ENCODE measurements around the gene BACH1.
"Not testable (repeated sequence)": the region's sequence is repeated elsewhere in the genome, so short reads cannot be mapped to it uniquely, and the experiment has no call there.

Gene BACH1

DNA sequence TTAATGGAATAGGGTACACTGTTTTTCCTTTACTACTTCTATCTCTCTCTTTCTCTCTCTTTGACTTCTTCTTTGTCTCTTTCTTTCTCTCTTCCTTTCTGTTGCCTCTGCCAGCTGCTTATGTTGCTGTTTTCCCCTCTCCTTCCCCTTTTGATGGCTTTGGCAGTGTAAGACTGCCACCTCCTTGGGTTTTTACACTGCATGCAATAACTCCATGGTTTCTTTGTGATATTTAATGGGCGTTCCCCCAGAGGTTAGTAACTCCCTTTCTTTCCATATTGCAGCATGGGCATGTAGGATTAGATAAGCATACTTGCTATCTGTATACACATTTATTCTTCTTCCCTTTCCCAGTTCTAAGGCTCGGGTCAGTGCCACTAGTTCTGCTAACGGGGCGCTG, 58.1 kb downstream of the BACH1 start:
- H3K79me2 ChIP-seq (ENCODE audit: low read length); H3F3A ChIP-seq (ENCODE audit: insufficient read depth, low read length); H3K9me2 ChIP-seq (replicated peaks; ENCODE audit: insufficient read depth, low read length); H3K4me1 ChIP-seq (ENCODE audit: low read length); H4K20me1 ChIP-seq (ENCODE audit: insufficient read depth, low read length); H3K27me3 ChIP-seq (replicated peaks; ENCODE audit: insufficient read depth, low read length); H3K36me3 ChIP-seq (replicated peaks; ENCODE audit: insufficient read depth, low read length); H3K27ac ChIP-seq (ENCODE audit: low read length); DNase-seq; H3K9ac ChIP-seq (ENCODE audit: low read length); H3K4me2 ChIP-seq (ENCODE audit: low read depth, low read length); H3K9me3 ChIP-seq (replicated peaks; ENCODE audit: insufficient read depth, low read length); H3K4me3 ChIP-seq (ENCODE audit: low read length); H2AFZ ChIP-seq (ENCODE audit: low read length): not testable (repeated sequence)

- no peak overlapping the region for H3K27ac ChIP-seq (ENCODE audit: low read length)
- H3K36me3 ChIP-seq (replicated peaks; ENCODE audit: insufficient read depth, low read length): no peaks in the 10 kb centered on the region
- H3F3A ChIP-seq (ENCODE audit: insufficient read depth, low read length): no peaks in the 10 kb centered on the region
- DNase-seq: no peak
- H3K4me2 ChIP-seq (ENCODE audit: low read depth, low read length): no peak overlapping the region
- H3K9ac ChIP-seq (ENCODE audit: low read length): no peak overlapping the region
- H3K9me2 ChIP-seq (replicated peaks; ENCODE audit: insufficient read depth, low read length): no peaks in the 10 kb centered on the region
- H2AFZ ChIP-seq (ENCODE audit: low read length): no peak overlapping the region
- H4K20me1 ChIP-seq (ENCODE audit: insufficient read depth, low read length): no peaks in the 10 kb centered on the region
- no peak for TF ChIP-seq EZH2 (optimal IDR thresholded peaks at IDR 0.05; ENCODE audit: low read depth, low read length)
- TF ChIP-seq CTCF (IDR thresholded peaks at IDR 0.05; ENCODE audit: low read length): no peak
- no peaks in the 10 kb centered on the region for H3K9me3 ChIP-seq (replicated peaks; ENCODE audit: insufficient read depth, low read length)
- no peaks in the 10 kb centered on the region for H3K27me3 ChIP-seq (replicated peaks; ENCODE audit: insufficient read depth, low read length)
- H3K79me2 ChIP-seq (ENCODE audit: low read length): no peaks in the 10 kb centered on the region
- H3K4me3 ChIP-seq (ENCODE audit: low read length): no peak overlapping the region
- no peaks in the 10 kb centered on the region for H3K4me1 ChIP-seq (ENCODE audit: low read length)
These were observed 61.0 kb downstream of the BACH1 start for GRCh38 chr21:29359718-29360117.

GRCh38 chr21:29360799-29361765, 62.4 kb downstream of the BACH1 start:
- no peaks in the 10 kb centered on the region for H3K4me1 ChIP-seq (ENCODE audit: low read length)
- no peaks in the 10 kb centered on the region for H3F3A ChIP-seq (ENCODE audit: insufficient read depth, low read length)
- no peak overlapping the region for H3K4me2 ChIP-seq (ENCODE audit: low read depth, low read length)
- no peak for DNase-seq
- no peaks in the 10 kb centered on the region for H4K20me1 ChIP-seq (ENCODE audit: insufficient read depth, low read length)
- H3K9me2 ChIP-seq (replicated peaks; ENCODE audit: insufficient read depth, low read length): no peaks in the 10 kb centered on the region
- no peaks in the 10 kb centered on the region for H3K9me3 ChIP-seq (replicated peaks; ENCODE audit: insufficient read depth, low read length)
- H3K36me3 ChIP-seq (replicated peaks; ENCODE audit: insufficient read depth, low read length): no peaks in the 10 kb centered on the region
- no peaks in the 10 kb centered on the region for H3K27me3 ChIP-seq (replicated peaks; ENCODE audit: insufficient read depth, low read length)
- no peak overlapping the region for H2AFZ ChIP-seq (ENCODE audit: low read length)
- no peak for TF ChIP-seq CTCF (IDR thresholded peaks at IDR 0.05; ENCODE audit: low read length)
- TF ChIP-seq EZH2phosphoT487 (IDR thresholded peaks at IDR 0.05; ENCODE audit: low read length): no peak
- no peak for TF ChIP-seq EZH2 (optimal IDR thresholded peaks at IDR 0.05; ENCODE audit: low read depth, low read length)
- H3K4me3 ChIP-seq (ENCODE audit: low read length): no peak overlapping the region
- no peaks in the 10 kb centered on the region for H3K79me2 ChIP-seq (ENCODE audit: low read length)
- H3K27ac ChIP-seq (ENCODE audit: low read length): no peak overlapping the region
- H3K9ac ChIP-seq (ENCODE audit: low read length): no peak overlapping the region

DNA sequence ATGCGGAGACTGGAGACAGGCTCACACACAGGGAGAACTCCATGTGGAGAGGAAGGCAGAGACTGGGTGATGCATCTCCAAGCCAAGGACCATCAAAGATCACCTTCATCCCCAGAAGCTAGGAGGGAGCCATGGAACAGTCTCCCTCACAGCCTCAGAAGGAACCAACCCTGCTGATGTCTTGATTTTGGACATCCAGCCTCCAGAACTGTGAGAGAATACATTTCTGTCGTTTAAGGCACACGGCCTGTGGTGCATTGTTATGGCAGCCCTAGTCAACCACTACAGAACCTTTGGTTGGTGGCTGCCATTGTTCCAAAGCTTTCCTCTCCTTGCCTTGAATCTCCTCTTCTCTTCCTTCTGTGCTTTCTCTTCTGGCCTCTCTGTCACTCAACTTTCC, 64.0 kb downstream of the BACH1 start:
- H2AFZ ChIP-seq (ENCODE audit: low read length): no peak overlapping the region
- no peak overlapping the region for H3K4me3 ChIP-seq (ENCODE audit: low read length)

More for the DNA sequence above, 64.0 kb downstream of the BACH1 start:
- TF ChIP-seq EZH2phosphoT487 (IDR thresholded peaks at IDR 0.05; ENCODE audit: low read length) (no peak), CTCF (IDR thresholded peaks at IDR 0.05; ENCODE audit: low read length) (no peak), EZH2 (optimal IDR thresholded peaks at IDR 0.05; ENCODE audit: low read depth, low read length) (no peak)
- Histone ChIP-seq H3K9me2 (replicated peaks; ENCODE audit: insufficient read depth, low read length) (no peaks in the 10 kb centered on the region), H3K79me2 (ENCODE audit: low read length) (no peaks in the 10 kb centered on the region), H3K36me3 (replicated peaks; ENCODE audit: insufficient read depth, low read length) (no peaks in the 10 kb centered on the region), H3K27ac (ENCODE audit: low read length) (no peak overlapping the region), H3F3A (ENCODE audit: insufficient read depth, low read length) (no peaks in the 10 kb centered on the region), H3K27me3 (replicated peaks; ENCODE audit: insufficient read depth, low read length) (no peaks in the 10 kb centered on the region), H3K4me1 (ENCODE audit: low read length) (no peaks in the 10 kb centered on the region), H3K9ac (ENCODE audit: low read length) (no peak overlapping the region), H3K9me3 (replicated peaks; ENCODE audit: insufficient read depth, low read length) (no peaks in the 10 kb centered on the region), H4K20me1 (ENCODE audit: insufficient read depth, low read length) (no peaks in the 10 kb centered on the region), H3K4me2 (ENCODE audit: low read depth, low read length) (no peak overlapping the region)
- no peak for DNase-seq
